SK-N-SH (cell line): ENCODE data around the gene FRAS1. TPM values are rescaled to one million over a fixed set of nuclear protein-coding genes. Genes with fewer than 3 reads are reported as not detected.

ENCODE experiments used
- CTCF ChIA-PET: fragments of 300-600, 350-600 bp; formaldehyde crosslinking; extraction: SDS; loops from one replicate; lab custom pipeline; 2021; lab: Yijun Ruan, JAX
- POLR2A ChIA-PET: fragments of 350-600 bp; sonication (Branson Sonifier 250); formaldehyde crosslinking; extraction: SDS; loops from one replicate; lab custom pipeline; 2020; ENCODE audit warnings: antibody characterized with exemption, inconsistent platforms; lab: Yijun Ruan, JAX
- DNase-seq: peaks from one replicate; pipeline ENCODE4 v3.0.0; 2012
- H2AFZ ChIP-seq: fragments of 200-600 bp; sonication (generic); 2 replicates; pipeline ENCODE4 v1.8.1; 2016; ENCODE audit warnings: antibody characterized with exemption, mild to moderate bottlenecking, low read depth
- H3F3A ChIP-seq: fragments of 200-600 bp; sonication (generic); replicated peaks from 2 replicates; pipeline ENCODE3; 2016; ENCODE audit warnings: antibody characterized with exemption, mild to moderate bottlenecking; ENCODE audit not compliant: insufficient read depth
- H3K27ac ChIP-seq, 2 experiments: fragments of 200-500 bp in 1 of 2; fragments of 200-600 bp in 1 of 2; sonication (Bioruptor generic) in 1 of 2; sonication (generic), shearing (Covaris generic) in 1 of 2; 2 replicates each; pipeline versions ENCODE4 v1.5.1 to v1.6.1; 2014 to 2016; ENCODE audit warnings: low read depth in 2 of 2, inconsistent platforms in 1 of 2, low read length in 1 of 2, mild to moderate bottlenecking in 1 of 2, mixed read lengths in 1 of 2
- H3K27me3 ChIP-seq: fragments of 200-600 bp; sonication (generic), shearing (Covaris generic); 2 replicates; pipeline ENCODE4 v1.6.1; 2016; ENCODE audit warnings: mixed run types; ENCODE audit not compliant: insufficient read depth
- H3K36me3 ChIP-seq, 2 experiments: fragments of 200-500 bp in 1 of 2; fragments of 200-600 bp in 1 of 2; sonication (Bioruptor generic) in 1 of 2; sonication (generic) in 1 of 2; replicated peaks in 1 of 2; 2 replicates each; pipeline versions ENCODE3 to v1.5.1; 2014 to 2016; ENCODE audit warnings: low read length in 1 of 2, mild to moderate bottlenecking in 1 of 2; ENCODE audit not compliant: insufficient read depth in 2 of 2, control insufficient read depth in 1 of 2
- H3K4me1 ChIP-seq, 2 experiments: fragments of 200-500 bp in 1 of 2; fragments of 200-600 bp in 1 of 2; sonication (Bioruptor generic) in 1 of 2; sonication (generic), shearing (Covaris generic) in 1 of 2; 2 replicates each; pipeline versions ENCODE4 v1.5.1 to v1.6.1; 2014 to 2016; ENCODE audit warnings: low read depth in 1 of 2, low read length in 1 of 2, mixed run types in 1 of 2; ENCODE audit not compliant: insufficient read depth in 2 of 2, control insufficient read depth in 1 of 2
- H3K4me2 ChIP-seq: fragments of 200-600 bp; sonication (generic), shearing (Covaris generic); 2 replicates; pipeline ENCODE4 v1.6.1; 2017; ENCODE audit warnings: mixed run types
- H3K4me3 ChIP-seq, 2 experiments: fragments of 200-500 bp in 1 of 2; fragments of 200-600 bp in 1 of 2; sonication (Bioruptor generic) in 1 of 2; sonication (generic), shearing (Covaris generic) in 1 of 2; 2 replicates each; pipeline versions ENCODE4 v1.5.1 to v1.8.1; 2014 to 2016; ENCODE audit warnings: low read depth in 2 of 2, inconsistent platforms in 1 of 2, low read length in 1 of 2, mild to moderate bottlenecking in 1 of 2, mixed read lengths in 1 of 2, moderate library complexity in 1 of 2
- H3K79me2 ChIP-seq: fragments of 200-600 bp; sonication (generic); 2 replicates; pipeline ENCODE4 v1.8.1; 2017; ENCODE audit warnings: mild to moderate bottlenecking; ENCODE audit not compliant: insufficient read depth
- H3K9ac ChIP-seq: fragments of 200-600 bp; sonication (generic); 2 replicates; pipeline ENCODE4 v1.6.1; 2017; ENCODE audit warnings: mixed run types
- H3K9me2 ChIP-seq: fragments of 200-600 bp; sonication (generic); 2 replicates; pipeline ENCODE4 v1.6.1; 2017; ENCODE audit warnings: mixed run types
- H3K9me3 ChIP-seq: fragments of 200-600 bp; sonication (generic); 2 replicates; pipeline ENCODE4 v1.6.1; 2017; ENCODE audit warnings: mixed run types, mild to moderate bottlenecking, moderate library complexity
- H4K20me1 ChIP-seq: fragments of 200-600 bp; sonication (generic); 2 replicates; pipeline ENCODE4 v1.6.1; 2017; ENCODE audit warnings: mild to moderate bottlenecking, mixed run types; ENCODE audit not compliant: insufficient read depth
- CHD2 ChIP-seq: fragments of 150-350 bp; IDR thresholded peaks from 2 replicates; pipeline ENCODE4 v1.6.1; 2018; ENCODE audit warnings: low read length; ENCODE audit not compliant: partially characterized antibody
- CTCF ChIP-seq: fragments of 200-600 bp; sonication (generic); IDR thresholded peaks from 2 replicates; pipeline ENCODE4 v1.6.1; 2017; ENCODE audit warnings: antibody characterized with exemption, mild to moderate bottlenecking, moderate library complexity
- ELF1 ChIP-seq: IDR thresholded peaks from 2 replicates; pipeline ENCODE4 v1.4.0; 2012
- EP300 ChIP-seq, 2 experiments: IDR thresholded peaks; 2 replicates each; pipeline versions ENCODE4 v1.4.0 to v1.6.1; 2012; ENCODE audit warnings: borderline replicate concordance in 1 of 2, low read depth in 1 of 2, low read length in 1 of 2
- FOSL2 ChIP-seq: IDR thresholded peaks from 2 replicates; pipeline ENCODE4 v1.4.0; 2012; ENCODE audit warnings: low read depth, mild to moderate bottlenecking, moderate library complexity, borderline replicate concordance
- FOXM1 ChIP-seq: IDR thresholded peaks from 2 replicates; pipeline ENCODE4 v1.4.0; 2012; ENCODE audit warnings: low read depth, mild to moderate bottlenecking
- GABPA ChIP-seq: IDR thresholded peaks from 2 replicates; pipeline ENCODE4 v1.4.0; 2012; ENCODE audit warnings: low read depth, mild to moderate bottlenecking
- IRF3 ChIP-seq: fragments of 150-350 bp; IDR thresholded peaks from 2 replicates; pipeline ENCODE4 v1.6.1; 2016; ENCODE audit warnings: mild to moderate bottlenecking, low read depth, low read length
- JUND ChIP-seq: IDR thresholded peaks from 2 replicates; pipeline ENCODE4 v1.4.0; 2012
- MXI1 ChIP-seq: IDR thresholded peaks from 2 replicates; pipeline ENCODE4 v1.6.1; 2012; ENCODE audit warnings: mild to moderate bottlenecking, low read depth, low read length, improper control_type of control experiment
- REST ChIP-seq: IDR thresholded peaks from 2 replicates; pipeline ENCODE4 v1.6.1; 2012; ENCODE audit warnings: mild to moderate bottlenecking, low read depth, low read length, moderate library complexity
- RFX5 ChIP-seq: IDR thresholded peaks from 2 replicates; pipeline ENCODE4 v1.6.1; 2012; ENCODE audit warnings: mild to moderate bottlenecking, improper control_type of control experiment, low read length
- RXRA ChIP-seq: IDR thresholded peaks from 2 replicates; pipeline ENCODE4 v1.4.0; 2012; ENCODE audit warnings: low read depth, mild to moderate bottlenecking, borderline replicate concordance
- SIN3A ChIP-seq: IDR thresholded peaks from 2 replicates; pipeline ENCODE4 v1.6.1; 2012; ENCODE audit warnings: low read depth, mild to moderate bottlenecking, low read length, moderate library complexity, borderline replicate concordance
- TEAD4 ChIP-seq: IDR thresholded peaks from 2 replicates; pipeline ENCODE4 v1.4.0; 2012; ENCODE audit warnings: mild to moderate bottlenecking, borderline replicate concordance; ENCODE audit not compliant: insufficient read depth
- USF1 ChIP-seq: IDR thresholded peaks from 2 replicates; pipeline ENCODE4 v1.4.0; 2012; ENCODE audit warnings: low read depth, borderline replicate concordance
- USF2 ChIP-seq: fragments of 150-350 bp; IDR thresholded peaks from 2 replicates; pipeline ENCODE4 v1.6.1; 2017; ENCODE audit warnings: antibody characterized with exemption, low read length, low read depth, borderline replicate concordance
- WGBS: methylation state at CpG from one replicate; pipeline ENCODE4 v1.1.6; 2017; ENCODE audit warnings: low lambda C conversion rate; 5-methylcytosine and 5-hydroxymethylcytosine counted together
- polyA plus RNA-seq, 3 experiments: library from polyadenylated mRNA; depleted of rRNA; stranded (reverse); fragments of >200 nt; gene quantifications; 2 replicates each; pipeline ENCODE4 v1.2.3, GENCODE V29; 2012

FRAS1 gene
- polyA plus RNA-seq, 1 of the 3 experiments (the other 2 are of a cell fraction) = 8.3 TPM

- TF ChIP-seq CTCF = no peak
Measured at GRCh38 chr4:78222575-78223186, 165.6 kb downstream of the FRAS1 start (continued).

GRCh38 chr4:78225236-78225635, 168.1 kb downstream of the FRAS1 start:
- Histone ChIP-seq H3K27ac (no peak overlapping the region), H2AFZ (no peak overlapping the region), H3K4me3 (no peak overlapping the region), H3K9me2 (no peaks in the 10 kb centered on the region), H4K20me1 (no peaks in the 10 kb centered on the region), H3K9me3 (peaks cover 11% of the 10 kb centered on the region), H3K36me3 (peaks cover 0 to 4% of the 10 kb centered on the region in 2 experiments), H3F3A (no peaks in the 10 kb centered on the region), H3K4me2 (no peak overlapping the region), H3K4me1 (peaks cover 0 to 2% of the 10 kb centered on the region in 2 experiments; a peak in 1 of 4 replicates), H3K27me3 (no peaks in the 10 kb centered on the region), H3K79me2 (no peaks in the 10 kb centered on the region), H3K9ac (no peak overlapping the region)
- CTCF ChIA-PET = no interaction called here
- DNase-seq = no peak
- POLR2A ChIA-PET = no interaction called here
- TF ChIP-seq TEAD4 = no peak
- no peak for TF ChIP-seq EP300 (IDR thresholded peaks at IDR 0.05; ENCODE audit: borderline replicate concordance in 1 of 2, low read depth in 1 of 2, low read length in 1 of 2)
- no peak for TF ChIP-seq FOSL2
- no peak for TF ChIP-seq IRF3
- no peak for TF ChIP-seq MXI1
- no peak for TF ChIP-seq CHD2
- no peak for TF ChIP-seq SIN3A
- no peak for TF ChIP-seq CTCF
- TF ChIP-seq JUND = no peak
- no peak for TF ChIP-seq RXRA
- TF ChIP-seq USF2 = no peak
- no peak for TF ChIP-seq GABPA
- TF ChIP-seq ELF1 = no peak
- TF ChIP-seq USF1 = no peak
- TF ChIP-seq FOXM1 = no peak
- TF ChIP-seq RFX5 = no peak
- no peak for TF ChIP-seq REST
- TF ChIP-seq, all 33 proteins: peak for 0
- WGBS = 87% methylated on average over 3 of the region's 3 CpGs
